HG03571 (cell line): ENCODE data around the gene ZNF429.
"Not testable (repeated sequence)": the region's sequence is repeated elsewhere in the genome, so short reads cannot be mapped to it uniquely, and the experiment has no call there.

Experiments
- ATAC-seq: cut with Tn5 transposase; IDR thresholded peaks from one replicate; pipeline ENCODE4 v1.9.1; 2021; ENCODE audit not compliant: unreplicated experiment

The ZNF429 gene

GRCh38 chr19:21512609-21513008, 7.2 kb downstream of the ZNF429 start:
- ATAC-seq = not testable (repeated sequence)

DNA sequence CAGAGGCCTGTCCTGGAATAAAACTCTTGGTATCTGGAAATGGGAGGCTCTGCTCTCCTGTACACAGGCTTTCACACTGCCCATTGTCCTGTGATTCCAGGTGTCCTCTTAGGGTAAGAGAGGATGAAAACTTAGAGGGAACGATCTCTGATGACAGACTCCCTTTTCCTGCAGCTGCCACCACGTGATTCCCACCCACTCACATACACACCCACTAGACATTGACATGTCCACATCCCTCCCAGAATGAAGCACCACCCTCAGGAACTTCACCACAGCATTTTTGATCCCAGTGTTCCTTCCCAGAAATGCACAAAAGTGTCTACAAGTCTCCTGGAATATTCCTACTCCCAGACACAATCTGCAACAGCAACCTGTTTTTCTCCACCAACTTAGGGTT, 8.2 kb downstream of the ZNF429 start:
- ATAC-seq = no peak

- no peak for ATAC-seq
Measured at GRCh38 chr19:21519488-21519887, 14.1 kb downstream of the ZNF429 start.

GRCh38 chr19:21532904-21533303, 27.5 kb downstream of the ZNF429 start:
- no peak for ATAC-seq

GRCh38 chr19:21536741-21537290, 31.4 kb downstream of the ZNF429 start:
- not testable (repeated sequence) for ATAC-seq

- no peak for ATAC-seq
Measured at GRCh38 chr19:21559444-21559843, 54.0 kb downstream of the ZNF429 start.

DNA sequence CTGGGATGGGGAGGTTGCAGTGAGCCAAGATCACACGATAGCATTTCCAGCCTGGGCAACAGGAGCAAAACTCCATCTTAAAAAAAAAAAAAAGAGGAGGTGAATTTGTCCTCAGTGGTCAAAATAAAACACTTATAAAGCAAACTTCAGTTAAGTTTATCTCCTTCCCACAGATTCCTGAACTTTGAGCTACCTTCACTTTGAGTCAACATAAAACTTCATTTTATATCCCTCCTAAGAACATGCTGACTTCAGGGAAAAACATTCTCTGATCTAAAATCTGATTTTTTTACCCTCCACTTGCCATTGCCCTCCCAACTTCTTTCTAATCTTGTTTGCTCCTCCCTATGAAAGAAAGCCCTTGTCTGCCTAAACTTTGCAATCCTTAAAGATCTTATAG, 59.0 kb downstream of the ZNF429 start:
- ATAC-seq = no peak

GRCh38 chr19:21566073-21566472, 60.7 kb downstream of the ZNF429 start:
- no peak for ATAC-seq

DNA sequence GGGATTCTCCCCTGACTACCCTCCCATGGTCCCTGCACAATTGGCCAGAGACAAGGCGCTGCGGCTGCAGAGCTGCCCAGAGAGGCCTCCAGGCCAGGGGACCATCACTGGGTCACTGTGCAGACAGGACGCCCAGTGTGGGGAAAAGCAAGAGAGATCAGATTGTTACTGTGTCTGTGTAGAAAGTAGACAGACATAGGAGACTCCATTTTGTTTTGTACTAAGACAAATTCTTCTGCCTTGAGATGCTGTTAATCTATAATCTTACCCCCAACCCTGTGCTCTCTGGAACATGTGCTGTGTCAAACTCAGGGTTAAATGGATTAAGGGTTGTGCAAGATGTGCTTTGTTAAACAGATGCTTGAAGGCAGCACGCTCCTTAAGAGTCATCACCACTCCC, 62.4 kb downstream of the ZNF429 start:
- not testable (repeated sequence) for ATAC-seq

- peak; percentile 82 for ATAC-seq
Measured at GRCh38 chr19:21568816-21569493, 63.6 kb downstream of the ZNF429 start.

DNA sequence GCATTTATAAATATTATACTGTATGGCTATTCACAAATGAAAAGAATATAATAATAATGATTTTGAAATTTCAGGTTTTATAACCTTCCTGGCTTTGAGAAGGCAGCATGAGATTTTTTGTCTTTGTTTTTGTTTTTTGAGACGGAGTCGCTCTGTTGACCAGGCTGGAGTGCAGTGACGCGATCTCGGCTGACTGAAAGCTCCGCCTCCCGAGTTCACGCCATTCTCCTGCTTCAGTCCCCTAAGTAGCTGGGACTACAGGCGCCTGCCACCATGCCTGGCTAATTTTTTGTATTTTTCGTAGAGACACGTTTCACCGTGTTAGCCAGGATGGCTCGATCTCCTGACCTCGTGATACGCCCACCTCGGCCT, 64.1 kb downstream of the ZNF429 start:
- peak; percentile 49 for ATAC-seq

GRCh38 chr19:21571316-21571715, 65.9 kb downstream of the ZNF429 start:
- ATAC-seq = no peak

DNA sequence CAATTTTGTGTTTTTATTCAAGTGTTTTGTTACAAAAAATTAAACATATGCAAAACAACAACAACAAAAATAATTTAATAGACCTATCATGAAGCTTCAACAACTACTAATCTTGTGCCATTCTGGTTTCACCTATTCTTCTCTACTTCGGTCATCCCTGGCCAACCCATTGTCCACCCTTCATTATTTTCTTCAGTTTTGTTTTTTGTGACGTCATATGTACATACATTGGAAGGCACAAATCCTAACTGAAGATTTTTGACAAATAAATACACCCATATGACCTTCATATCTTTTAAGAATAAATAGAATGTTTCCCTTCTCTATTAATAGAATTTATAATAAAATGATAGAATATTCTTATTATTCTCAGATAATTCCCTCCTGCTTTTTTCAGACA, 69.2 kb downstream of the ZNF429 start:
- ATAC-seq = no peak

DNA sequence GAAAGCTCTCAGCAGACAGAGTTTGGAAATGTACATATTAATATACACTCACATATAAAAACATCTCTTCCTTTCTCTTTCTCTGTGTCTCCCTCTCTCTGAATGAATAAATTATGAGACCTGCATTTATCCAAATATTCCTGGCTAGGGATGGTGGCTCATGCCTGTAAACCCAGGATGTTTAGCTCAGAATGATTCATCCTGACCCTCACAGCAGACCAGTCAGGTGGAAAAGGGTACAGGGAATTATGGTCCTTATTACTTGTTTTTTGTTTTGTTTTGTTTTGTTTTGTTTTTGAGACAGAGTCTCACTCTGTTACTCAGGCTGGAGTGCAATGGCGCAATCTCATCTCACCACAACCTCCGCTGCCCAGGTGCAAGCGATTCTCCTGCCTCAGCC, 71.1 kb downstream of the ZNF429 start:
- no peak for ATAC-seq

DNA sequence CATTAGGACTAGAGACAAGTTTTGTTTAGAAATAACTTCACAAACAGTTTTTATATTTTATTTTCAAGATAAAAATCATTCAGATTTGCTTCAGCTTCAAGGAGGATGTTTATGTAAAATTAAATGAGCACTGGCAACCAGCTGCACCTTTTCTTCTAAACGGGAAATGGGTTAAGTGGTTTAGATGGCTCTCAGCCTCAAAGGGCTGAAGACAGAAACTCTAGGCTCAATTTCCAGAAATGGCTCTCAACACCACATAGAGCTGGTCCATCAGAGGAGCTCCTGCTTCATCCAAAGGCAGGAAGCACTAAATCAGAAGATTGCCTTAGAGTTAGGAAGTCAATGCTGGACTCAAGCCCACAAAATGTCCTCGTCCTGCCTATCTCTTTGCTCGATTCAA, 74.7 kb downstream of the ZNF429 start:
- no peak for ATAC-seq

DNA sequence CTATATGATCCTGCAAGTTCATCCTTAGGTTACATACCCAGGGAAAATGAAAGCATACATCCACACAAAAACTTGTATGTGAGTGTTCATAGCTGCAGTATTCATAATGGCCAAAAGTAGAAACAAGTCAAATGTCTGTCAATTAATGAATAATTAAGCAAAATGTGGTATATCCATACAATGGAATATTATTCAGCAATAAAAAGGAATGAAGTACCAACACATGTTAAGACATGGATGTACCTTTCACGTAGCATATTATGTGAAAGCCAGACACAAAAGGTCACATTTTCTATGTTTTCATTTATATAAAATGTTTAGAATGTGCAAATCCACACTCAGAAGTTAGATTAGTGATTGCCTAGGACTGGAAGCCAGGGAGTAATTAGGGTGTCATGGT, 75.4 kb downstream of the ZNF429 start:
- ATAC-seq = no peak

DNA sequence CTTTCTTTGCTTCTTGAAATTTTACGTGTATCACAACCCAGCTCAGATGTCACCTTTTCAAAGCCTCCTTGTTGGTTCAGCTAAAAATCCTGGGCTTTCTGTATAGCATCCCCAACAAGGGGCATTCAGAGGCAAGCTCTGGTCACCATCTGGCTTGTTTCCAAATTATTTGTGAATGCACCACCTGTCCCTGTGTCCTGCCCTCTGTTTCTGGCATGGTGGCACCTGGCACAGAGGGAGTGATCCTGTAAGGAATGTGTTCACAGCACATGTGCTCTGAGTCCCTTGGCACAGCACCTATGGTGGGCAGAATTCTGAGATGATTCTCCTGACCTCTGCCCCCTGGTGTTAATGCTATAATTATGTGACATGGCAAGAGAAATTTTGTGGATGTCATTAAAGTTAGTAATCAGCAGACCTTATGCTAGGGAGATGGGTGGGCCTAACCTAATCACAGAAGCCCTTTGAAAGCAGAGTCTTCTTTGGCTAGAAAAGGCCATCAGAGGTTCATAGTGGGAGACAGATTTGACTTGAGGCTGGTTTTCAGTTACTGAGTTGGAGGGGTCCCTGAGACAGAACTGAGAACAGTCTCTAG, 76.3 kb downstream of the ZNF429 start:
- no peak for ATAC-seq

DNA sequence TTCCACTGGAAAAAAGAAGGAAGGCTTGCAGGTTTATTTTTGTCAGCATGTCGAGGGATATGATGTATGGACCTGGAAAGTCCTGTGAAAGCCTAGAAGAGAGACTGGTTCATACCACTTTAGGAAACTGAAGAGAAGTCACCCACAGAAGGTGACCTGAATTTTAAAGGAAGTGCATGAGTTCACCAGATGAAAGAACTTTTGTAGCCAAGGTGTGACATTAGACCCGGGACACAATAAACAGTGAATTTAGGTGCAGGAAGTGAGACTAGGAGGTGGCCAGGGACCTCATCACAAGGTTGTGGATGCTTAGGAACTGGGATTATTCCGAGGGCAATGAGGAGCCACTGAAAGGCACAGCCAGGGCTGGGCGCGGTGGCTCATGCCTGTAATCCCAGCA, 79.1 kb downstream of the ZNF429 start:
- ATAC-seq = no peak

DNA sequence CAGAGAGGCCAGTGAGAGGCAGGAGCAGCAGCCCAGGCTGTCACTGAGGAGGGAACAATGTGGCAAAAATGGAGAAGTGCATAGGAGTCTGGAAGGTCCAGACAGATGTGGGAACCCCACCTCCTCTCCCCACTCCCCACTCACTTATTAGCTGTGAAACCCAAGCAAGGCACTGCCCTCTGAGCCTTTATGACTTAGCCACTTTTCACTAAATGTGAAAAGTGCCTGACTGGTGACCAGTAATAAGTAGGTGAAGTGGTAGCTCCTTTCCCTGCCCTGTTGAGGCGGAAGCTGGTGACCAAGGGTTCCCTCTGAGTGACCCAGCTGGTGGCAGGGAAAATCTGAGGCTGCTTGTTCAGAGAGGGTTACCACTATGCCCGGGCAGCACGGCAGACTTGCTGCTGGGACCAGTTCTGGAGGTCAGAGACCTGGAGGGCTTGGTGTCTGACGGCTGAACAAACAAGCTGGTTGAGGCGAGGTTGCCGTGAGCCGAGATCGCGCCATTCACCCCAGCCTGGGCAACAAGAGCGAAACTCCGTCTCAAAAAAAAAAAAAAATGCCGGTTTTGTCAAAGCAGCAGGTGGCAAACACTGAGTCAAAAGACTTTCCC, 80.0 kb downstream of the ZNF429 start:
- no peak for ATAC-seq

- no peak for ATAC-seq
Measured at GRCh38 chr19:21586311-21587116, 81.1 kb downstream of the ZNF429 start.

GRCh38 chr19:21587117-21587461, 81.7 kb downstream of the ZNF429 start:
- no peak for ATAC-seq

GRCh38 chr19:21587549-21587948, 82.1 kb downstream of the ZNF429 start:
- no peak for ATAC-seq
